SK-N-SH (cell line): Measurements from ENCODE around the gene PKP4.

Source experiments
- CHD2 ChIP-seq: fragments of 150-350 bp; IDR thresholded peaks from 2 replicates; pipeline ENCODE4 v1.6.1; 2018; ENCODE audit warnings: low read length; ENCODE audit not compliant: partially characterized antibody
- ELF1 ChIP-seq: IDR thresholded peaks from 2 replicates; pipeline ENCODE4 v1.4.0; 2012
- EP300 ChIP-seq, 2 experiments: IDR thresholded peaks; 2 replicates each; pipeline versions ENCODE4 v1.4.0 to v1.6.1; 2012; ENCODE audit warnings: borderline replicate concordance in 1 of 2, low read depth in 1 of 2, low read length in 1 of 2
- MXI1 ChIP-seq: IDR thresholded peaks from 2 replicates; pipeline ENCODE4 v1.6.1; 2012; ENCODE audit warnings: mild to moderate bottlenecking, low read depth, low read length, improper control_type of control experiment
- NFIC ChIP-seq: IDR thresholded peaks from 2 replicates; pipeline ENCODE4 v1.4.0; 2012; ENCODE audit warnings: borderline replicate concordance
- POLR2AphosphoS5 ChIP-seq: IDR thresholded peaks from 2 replicates; pipeline ENCODE4 v1.6.1; 2012; ENCODE audit warnings: low read depth, low read length
- SIN3A ChIP-seq: IDR thresholded peaks from 2 replicates; pipeline ENCODE4 v1.6.1; 2012; ENCODE audit warnings: low read depth, mild to moderate bottlenecking, low read length, moderate library complexity, borderline replicate concordance
- SMC3 ChIP-seq: IDR thresholded peaks from 2 replicates; pipeline ENCODE4 v1.6.1; 2012; ENCODE audit warnings: low read depth, low read length, improper control_type of control experiment
- TAF1 ChIP-seq: IDR thresholded peaks from 2 replicates; pipeline ENCODE4 v1.6.1; 2012; ENCODE audit warnings: low read depth, mild to moderate bottlenecking, low read length, moderate library complexity, borderline replicate concordance
- TF ChIP-seq, protein P1 (sequence below): fragments of 200-600 bp; sonication (generic); IDR thresholded peaks from 2 replicates; pipeline ENCODE4 v1.6.1; 2017; ENCODE audit warnings: antibody characterized with exemption, mild to moderate bottlenecking, moderate library complexity
- TF ChIP-seq, protein P2 (sequence below): IDR thresholded peaks from 2 replicates; pipeline ENCODE4 v1.6.1; 2012; ENCODE audit warnings: mild to moderate bottlenecking, low read depth, low read length, moderate library complexity
- TF ChIP-seq, protein P3 (sequence below): fragments of 150-350 bp; IDR thresholded peaks from 2 replicates; pipeline ENCODE4 v1.6.1; 2017; ENCODE audit warnings: antibody characterized with exemption, low read length, low read depth, borderline replicate concordance

DNA sequence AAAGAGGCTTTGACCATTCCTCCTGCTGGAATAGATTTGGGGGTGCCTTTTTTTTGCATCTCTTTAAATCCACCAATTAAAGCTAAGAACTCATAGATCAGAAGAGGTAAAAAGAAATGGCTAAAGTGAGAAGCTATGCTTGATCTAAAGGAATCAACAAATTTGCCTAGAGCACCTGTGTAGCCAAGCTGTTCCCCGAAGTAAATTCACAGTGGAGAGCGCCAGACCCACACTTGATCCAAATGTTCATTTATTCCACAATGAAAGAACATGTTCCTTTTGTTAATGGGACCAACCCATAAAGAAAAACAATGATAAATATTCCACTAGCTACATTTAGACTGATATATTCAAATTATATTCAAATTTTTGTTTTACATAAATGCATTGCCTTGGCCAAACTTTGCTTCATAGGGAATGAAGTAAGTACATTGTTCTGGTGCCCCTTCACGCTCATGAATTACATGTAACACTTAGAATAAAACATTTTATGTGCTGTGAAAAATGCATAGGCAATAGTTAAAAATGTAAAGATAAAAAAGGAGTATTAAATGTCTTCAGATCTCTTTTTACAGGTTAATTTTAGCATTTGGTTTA lies 167.4 kb downstream of the PKP4 start:
- TF ChIP-seq CHD2 (no peak), SMC3 (no peak), TAF1 (no peak), MXI1 (no peak), POLR2AphosphoS5 (no peak), SIN3A (no peak), EP300 (IDR thresholded peaks at IDR 0.05; ENCODE audit: borderline replicate concordance in 1 of 2, low read depth in 1 of 2, low read length in 1 of 2) (no peak), NFIC (no peak), ELF1 (no peak)
- TF ChIP-seq, protein P1, sequence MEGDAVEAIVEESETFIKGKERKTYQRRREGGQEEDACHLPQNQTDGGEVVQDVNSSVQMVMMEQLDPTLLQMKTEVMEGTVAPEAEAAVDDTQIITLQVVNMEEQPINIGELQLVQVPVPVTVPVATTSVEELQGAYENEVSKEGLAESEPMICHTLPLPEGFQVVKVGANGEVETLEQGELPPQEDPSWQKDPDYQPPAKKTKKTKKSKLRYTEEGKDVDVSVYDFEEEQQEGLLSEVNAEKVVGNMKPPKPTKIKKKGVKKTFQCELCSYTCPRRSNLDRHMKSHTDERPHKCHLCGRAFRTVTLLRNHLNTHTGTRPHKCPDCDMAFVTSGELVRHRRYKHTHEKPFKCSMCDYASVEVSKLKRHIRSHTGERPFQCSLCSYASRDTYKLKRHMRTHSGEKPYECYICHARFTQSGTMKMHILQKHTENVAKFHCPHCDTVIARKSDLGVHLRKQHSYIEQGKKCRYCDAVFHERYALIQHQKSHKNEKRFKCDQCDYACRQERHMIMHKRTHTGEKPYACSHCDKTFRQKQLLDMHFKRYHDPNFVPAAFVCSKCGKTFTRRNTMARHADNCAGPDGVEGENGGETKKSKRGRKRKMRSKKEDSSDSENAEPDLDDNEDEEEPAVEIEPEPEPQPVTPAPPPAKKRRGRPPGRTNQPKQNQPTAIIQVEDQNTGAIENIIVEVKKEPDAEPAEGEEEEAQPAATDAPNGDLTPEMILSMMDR: no peak
- TF ChIP-seq, protein P2, sequence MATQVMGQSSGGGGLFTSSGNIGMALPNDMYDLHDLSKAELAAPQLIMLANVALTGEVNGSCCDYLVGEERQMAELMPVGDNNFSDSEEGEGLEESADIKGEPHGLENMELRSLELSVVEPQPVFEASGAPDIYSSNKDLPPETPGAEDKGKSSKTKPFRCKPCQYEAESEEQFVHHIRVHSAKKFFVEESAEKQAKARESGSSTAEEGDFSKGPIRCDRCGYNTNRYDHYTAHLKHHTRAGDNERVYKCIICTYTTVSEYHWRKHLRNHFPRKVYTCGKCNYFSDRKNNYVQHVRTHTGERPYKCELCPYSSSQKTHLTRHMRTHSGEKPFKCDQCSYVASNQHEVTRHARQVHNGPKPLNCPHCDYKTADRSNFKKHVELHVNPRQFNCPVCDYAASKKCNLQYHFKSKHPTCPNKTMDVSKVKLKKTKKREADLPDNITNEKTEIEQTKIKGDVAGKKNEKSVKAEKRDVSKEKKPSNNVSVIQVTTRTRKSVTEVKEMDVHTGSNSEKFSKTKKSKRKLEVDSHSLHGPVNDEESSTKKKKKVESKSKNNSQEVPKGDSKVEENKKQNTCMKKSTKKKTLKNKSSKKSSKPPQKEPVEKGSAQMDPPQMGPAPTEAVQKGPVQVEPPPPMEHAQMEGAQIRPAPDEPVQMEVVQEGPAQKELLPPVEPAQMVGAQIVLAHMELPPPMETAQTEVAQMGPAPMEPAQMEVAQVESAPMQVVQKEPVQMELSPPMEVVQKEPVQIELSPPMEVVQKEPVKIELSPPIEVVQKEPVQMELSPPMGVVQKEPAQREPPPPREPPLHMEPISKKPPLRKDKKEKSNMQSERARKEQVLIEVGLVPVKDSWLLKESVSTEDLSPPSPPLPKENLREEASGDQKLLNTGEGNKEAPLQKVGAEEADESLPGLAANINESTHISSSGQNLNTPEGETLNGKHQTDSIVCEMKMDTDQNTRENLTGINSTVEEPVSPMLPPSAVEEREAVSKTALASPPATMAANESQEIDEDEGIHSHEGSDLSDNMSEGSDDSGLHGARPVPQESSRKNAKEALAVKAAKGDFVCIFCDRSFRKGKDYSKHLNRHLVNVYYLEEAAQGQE: no peak
- TF ChIP-seq, protein P3, sequence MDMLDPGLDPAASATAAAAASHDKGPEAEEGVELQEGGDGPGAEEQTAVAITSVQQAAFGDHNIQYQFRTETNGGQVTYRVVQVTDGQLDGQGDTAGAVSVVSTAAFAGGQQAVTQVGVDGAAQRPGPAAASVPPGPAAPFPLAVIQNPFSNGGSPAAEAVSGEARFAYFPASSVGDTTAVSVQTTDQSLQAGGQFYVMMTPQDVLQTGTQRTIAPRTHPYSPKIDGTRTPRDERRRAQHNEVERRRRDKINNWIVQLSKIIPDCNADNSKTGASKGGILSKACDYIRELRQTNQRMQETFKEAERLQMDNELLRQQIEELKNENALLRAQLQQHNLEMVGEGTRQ: no peak
